ENCODE measurements around the gene ROR1.
"Not testable (repeated sequence)": the region's sequence is repeated elsewhere in the genome, so short reads cannot be mapped to it uniquely, and the experiment has no call there.

Gene ROR1

DNA sequence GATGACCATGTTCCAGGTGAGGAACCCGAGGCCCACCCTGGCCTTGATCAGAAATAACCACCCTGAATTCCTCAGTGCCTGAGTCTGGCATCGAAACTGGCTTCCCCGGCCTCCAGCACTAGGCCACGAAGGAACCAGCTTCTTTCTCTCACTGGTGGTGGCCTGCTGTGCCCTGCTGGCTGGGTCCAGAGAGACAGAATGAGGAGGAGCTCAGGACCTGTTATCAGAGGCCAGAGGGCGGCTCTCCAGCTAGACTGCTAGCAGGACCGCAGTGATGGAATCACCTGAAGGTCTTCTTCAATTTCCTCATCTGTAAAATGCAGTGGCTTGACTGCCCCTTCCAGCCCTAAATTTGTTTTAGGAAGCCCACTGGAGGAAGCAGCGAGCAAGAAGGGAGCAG is 20.5 kb downstream of the ROR1 start:
- no peak for FAIRE-seq

- FAIRE-seq: no peak
These were observed 21.1 kb downstream of the ROR1 start for GRCh38 chr1:63794939-63795378.

GRCh38 chr1:63795455-63795854 is 21.6 kb downstream of the ROR1 start:
- no peak for FAIRE-seq

DNA sequence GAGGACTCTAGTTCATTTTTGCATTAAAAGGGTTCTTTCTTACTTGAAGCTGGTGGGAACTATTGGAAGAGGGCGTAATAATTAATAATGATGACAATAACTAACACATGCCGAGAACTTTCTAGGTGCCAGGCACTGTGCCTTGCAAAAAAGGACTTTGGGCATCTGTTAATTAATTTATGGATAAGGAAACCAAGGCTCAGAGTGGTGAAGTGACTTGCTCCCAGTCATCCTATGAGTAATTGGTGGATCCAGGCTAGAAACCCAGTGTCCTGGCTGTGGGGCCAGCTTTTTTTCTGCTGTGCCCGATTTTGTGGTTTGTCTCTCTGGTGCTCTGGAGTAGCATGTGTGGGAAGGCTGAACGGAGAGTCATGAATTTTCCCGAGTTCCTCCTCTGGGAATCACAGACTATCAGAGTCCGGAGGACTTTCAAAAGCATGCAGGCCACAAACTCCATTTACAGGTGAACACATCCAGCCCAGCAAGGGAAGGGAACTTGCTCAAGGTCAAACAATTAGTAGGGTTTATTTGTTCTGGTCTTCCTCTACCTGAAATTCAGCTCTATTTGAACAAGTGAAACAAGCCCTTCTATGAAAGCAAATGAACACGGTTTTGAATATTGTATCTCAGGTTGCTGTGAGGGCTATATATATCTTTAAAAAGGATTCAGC is 23.4 kb downstream of the ROR1 start:
- no peak for FAIRE-seq

DNA sequence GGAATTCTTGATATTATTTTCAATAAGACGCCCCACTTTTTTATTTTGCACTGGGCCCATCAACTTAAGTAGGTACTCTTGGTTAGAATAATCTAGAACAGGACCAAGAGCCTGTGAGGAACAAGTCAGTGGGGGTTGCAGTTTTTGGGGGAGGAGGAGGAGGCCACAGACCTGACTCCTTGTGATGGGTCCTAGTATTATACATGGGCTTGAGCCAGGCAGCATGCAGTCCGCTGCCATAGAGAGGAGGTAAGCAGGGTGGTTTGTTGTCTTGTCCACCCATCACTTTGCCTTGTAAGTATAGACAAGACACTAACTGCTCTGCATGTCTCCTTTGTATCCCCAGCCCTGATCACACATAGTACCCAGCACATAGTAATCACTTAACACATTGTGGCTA is 24.5 kb downstream of the ROR1 start:
- FAIRE-seq: no peak

DNA sequence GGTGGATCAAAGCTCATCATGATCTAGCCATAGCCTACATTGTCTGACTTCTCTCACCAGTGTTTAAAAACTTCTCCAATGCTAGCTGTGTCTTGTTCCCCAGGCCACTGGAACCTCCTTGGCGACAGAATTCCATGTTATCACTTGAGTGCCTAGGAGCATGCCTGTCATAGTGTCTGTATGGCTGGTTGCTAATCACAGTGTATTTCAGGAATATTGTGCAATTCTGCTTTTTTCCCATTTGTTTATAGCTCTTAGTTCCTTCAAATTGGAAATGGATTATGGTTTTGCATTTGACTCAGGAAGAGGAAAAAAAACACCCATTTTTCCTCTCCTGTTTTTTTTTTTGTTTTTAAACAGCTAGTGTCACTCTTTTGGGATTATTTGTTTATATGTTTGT is 25.5 kb downstream of the ROR1 start:
- no peak for FAIRE-seq

DNA sequence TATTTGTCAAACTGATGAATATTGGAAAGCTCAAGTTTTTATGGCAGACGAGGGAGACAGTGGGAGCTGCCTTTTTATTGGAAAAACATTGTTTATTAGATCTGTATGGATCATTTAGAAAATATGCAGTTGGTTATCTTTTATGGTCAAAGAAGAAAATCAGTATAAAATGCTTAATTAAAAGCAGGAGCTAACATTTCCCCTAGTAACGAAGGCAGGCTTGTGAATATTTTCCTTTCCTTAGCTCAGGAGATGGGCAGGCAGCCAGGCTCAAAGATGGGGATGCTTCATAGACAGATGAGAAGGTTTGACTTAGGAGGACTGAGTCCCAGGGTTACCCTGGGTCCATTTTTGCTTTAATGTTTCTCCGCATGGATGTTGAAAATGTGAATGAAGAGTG is 26.0 kb downstream of the ROR1 start:
- no peak for FAIRE-seq

DNA sequence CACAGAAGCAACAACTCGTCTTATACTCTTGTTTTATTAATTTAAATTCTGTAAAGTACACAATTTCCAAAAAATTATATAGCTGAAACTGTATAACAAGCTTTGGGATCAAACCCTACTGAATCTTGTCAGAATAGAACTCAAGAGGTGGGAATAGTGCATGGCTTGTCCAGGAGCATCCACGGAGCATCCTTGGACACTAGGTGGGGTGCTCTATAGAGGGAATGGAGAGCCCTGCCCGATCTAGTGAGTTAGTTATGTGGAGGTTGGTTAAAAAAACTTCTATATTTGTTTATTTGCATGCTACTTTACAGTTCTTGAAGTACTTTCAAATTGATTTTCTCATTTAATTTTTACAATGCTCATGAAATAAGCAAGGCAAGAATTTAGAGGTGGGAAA is 28.3 kb downstream of the ROR1 start:
- FAIRE-seq: no peak

GRCh38 chr1:63804829-63805484 is 31.1 kb downstream of the ROR1 start:
- FAIRE-seq: no peak

- no peak for FAIRE-seq
These were observed 33.2 kb downstream of the ROR1 start for GRCh38 chr1:63807046-63807445.

DNA sequence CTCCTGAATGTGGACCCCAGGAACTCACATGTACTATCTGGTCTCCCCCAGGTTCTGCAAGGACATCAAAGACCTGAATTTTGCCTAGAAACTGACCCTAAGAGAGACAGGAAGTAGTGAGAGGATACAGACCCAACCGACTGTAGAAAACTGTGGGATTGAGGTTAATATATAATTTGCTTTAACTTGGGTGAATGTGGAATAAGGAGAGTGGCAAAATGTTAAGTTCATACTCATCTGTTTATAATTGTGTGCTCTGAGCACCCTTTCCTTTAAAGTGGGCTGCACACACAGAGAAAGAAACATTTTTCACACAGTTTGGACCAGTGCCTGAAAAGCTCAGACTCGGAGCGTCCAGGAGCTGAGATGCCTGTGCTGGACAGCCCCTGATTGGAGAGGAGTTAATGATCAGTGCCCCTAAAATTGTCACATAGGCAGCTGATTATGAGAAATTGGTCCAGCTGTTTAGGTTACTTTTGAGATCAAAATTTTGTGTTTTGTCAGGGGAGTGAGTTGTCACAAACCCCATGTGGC is 37.2 kb downstream of the ROR1 start:
- FAIRE-seq: no peak

DNA sequence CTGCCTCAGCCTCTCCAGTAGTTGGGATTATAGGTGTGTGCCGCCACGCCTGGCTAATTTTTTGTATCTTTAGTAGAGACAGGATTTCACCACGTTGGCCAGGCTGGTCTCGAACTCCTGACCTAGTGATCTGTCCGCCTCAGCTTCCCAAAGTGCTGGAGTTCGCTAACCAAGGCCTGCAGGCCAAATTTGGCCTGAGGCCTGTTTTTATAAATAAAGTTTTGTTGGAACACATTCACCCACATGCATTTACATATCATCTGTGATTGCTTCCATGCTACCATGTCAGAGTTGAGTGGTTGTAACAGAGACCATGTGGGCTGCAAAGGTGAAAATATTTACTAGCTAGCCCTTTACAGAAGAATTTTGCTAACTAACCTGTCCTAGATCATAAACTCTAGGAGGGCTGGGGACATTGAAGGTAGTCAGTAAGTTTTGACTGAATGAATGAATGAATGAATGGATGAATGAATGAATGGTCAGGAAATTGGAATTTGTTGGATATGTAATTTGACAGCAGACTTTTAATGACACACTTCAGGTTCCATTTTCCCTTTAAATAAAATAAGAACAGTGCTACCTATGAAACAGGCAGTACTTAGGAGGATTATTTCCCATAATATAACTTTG is 38.4 kb downstream of the ROR1 start:
- FAIRE-seq: no peak

GRCh38 chr1:63813829-63814277 is 40.0 kb downstream of the ROR1 start:
- no peak for FAIRE-seq

DNA sequence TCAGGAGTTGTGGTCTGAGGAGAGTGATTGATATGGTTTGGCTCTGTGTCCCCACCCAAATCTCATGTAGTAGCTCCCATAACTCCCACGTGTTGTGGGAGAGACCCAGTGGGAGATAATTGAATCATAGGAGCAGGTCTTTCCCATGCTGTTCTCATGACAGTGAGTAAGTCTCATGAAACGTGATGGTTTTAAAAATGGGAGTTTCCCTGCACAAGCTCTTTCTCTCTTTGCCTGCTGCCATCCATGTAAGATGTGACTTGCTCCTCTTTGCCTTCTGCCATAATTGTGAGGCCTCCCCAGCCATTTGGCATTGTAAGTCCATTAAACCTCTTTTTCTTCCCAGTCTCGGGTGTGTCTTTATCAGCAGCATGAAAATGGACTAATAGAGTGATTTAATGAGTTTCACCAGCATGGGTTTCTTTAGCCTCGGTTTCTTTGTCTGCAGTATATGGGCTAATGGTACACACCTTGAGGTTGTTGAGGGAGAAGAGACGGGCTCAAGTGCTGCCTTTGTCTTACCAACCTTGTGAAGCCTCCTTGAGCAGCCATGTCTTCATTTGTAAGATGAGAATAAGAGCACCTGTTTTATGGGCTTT is 42.5 kb downstream of the ROR1 start:
- FAIRE-seq: not testable (repeated sequence)

DNA sequence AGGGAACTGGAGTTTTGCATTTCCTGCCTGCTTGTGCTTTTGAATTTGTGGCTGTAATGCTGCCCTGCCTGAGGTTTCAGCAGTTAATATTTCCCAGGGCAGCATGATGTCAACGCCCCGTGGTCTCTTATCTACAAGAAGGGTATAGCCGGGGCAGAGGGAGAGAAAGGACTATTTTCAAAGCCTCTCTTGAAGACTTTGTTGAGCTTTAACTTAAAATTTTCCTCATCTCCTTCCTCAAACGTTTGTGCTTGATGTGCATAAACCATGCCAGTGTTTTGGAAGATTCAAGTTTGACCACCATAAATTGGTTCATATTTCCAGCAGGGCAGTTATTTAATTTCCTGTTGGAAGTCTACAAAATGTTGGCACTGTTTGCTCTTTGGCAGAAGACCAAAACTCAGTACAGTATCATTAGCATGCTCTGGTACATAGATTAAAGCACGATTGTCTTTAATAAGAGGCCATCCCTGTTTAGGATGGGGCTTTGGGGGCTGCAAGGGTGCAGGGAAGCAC is 43.4 kb downstream of the ROR1 start:
- FAIRE-seq: no peak

DNA sequence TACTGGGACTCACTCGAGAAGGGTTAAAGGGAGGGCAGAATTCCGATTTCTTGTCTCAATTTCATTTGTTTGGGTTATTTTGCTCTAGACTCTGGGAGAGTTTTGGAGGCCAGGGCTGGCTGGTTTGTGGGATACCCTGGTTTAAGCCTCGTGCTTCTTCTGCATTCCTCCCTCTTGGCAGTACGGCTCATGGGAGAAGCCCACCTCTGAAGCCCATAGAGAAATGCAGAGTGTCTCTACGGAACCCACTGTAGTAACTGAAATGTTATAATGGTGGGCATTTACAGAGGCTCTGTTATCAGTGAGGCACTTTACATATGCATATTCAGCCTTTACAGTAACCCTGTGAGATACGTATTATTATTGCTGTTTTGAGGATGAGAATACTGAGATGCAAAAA is 43.9 kb downstream of the ROR1 start:
- FAIRE-seq: no peak

GRCh38 chr1:63818567-63819325 is 44.9 kb downstream of the ROR1 start:
- FAIRE-seq: no peak

DNA sequence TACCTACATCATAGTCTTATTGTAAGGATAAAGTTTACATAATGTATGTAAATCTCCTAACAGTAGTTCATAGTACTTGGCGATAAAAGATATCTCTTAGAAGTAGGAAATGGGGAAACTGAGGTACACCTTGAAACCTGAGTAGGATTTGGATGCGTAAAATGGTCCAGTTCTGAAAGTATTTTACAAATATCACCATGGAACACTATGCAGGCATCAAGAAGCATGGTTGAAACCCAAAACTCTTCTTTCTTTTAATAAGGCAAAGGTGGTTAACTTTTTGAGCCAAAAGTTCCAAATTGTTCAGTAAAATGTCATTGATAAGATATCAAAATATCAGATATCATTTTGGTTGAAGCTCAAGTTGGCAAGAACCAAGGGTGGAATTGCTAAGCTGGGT is 46.0 kb downstream of the ROR1 start:
- no peak for FAIRE-seq

DNA sequence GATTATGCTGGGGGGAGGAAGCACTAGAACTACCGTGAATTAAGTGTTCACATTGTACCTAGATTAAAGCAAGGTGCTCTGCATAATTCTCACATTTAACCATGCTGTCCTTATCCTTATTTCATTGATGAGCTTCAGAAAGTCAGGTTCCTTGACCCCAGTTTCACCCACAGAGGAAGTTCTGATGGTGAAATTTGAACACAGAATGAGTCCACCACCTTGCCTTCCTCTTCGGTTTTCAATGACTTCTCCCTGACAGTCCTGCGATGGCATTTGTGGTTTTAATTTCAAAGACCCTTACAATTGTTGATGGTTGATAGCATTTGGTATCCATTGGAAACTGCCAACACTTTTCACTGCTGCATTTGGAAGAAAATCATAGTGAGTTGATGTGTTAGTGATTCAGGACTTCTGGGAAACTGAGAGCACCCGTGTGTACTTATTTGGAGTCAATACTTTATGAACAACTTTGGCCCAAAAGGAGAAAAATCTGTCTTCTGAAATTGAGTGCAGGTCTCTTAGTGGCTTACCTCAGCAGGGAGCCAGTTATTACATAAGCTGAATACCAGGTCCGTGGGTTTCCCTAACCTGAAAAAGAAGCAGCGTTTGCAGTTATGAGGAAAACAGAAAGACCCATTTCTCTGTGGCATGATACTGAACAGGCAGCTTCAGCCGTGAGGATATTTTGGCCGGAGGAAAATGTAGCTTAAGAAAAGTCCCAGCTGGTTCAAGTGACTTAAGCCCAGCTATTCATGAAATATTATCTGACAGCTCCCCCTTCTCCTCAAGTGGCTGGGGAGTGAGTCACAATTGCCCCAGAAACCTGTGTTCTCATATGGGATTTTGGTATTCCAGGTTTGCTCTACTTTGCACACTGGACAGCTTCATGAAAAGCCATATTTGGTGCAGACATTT is 47.5 kb downstream of the ROR1 start:
- no peak for FAIRE-seq

DNA sequence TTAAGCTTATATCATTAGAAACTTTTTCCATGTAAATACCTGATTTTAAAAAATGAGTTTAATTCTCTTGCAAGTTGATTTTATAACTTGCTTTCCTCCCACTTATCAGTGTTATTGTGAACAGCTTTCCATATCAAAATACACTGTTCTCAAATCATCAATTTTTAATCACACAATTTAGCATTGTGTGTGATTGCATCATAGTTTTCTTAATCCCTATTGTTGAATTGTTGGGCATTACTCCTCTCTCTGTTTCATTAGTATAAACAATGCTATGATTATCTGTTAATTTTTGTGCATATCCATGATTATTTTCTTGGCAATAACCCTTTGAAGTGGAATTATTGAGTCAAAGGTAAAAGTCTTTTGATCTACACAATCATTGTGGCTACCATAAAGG is 48.7 kb downstream of the ROR1 start:
- FAIRE-seq: no peak

GRCh38 chr1:63824451-63824850 is 50.6 kb downstream of the ROR1 start:
- FAIRE-seq: no peak

- no peak for FAIRE-seq
These were observed 51.3 kb downstream of the ROR1 start for GRCh38 chr1:63825111-63825510.

Data from G401.6 (cell line).